ENCODE data around the gene PBX1.
A peak's percentile ranks its signal among the peaks of the same experiment; 100 is the strongest.
"Not testable (repeated sequence)": the region's sequence is repeated elsewhere in the genome, so short reads cannot be mapped to it uniquely, and the experiment has no call there.

PBX1 gene

DNA sequence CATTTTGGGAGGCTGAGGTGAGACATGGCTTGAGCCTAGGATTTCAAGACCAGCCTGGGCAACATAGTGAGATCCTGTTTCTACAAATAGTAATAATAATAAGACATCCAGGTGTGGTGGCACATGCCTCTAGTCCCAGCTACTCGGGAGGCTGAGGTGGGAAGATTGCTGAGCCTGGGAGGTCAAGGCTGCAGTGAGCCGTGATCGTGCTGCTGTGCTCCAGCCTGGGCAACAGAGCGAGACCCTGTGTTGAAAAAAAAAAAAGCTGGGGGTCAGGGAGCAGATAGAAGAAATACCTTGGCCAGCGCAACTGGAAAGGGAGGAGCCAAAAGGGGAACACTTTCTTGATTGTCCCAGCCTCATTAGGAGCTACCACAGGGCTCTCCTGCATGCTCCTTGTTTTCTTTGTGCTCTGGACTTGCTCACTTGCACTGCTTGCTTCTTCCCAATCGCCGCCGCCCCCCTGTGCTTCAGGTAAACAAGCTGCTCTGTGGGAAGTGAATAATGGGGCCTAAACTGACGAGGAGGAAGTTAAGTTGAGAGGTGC is 31.1 kb downstream of the PBX1 start:
- DNase-seq (ENCODE audit: low spot score) = no peak

DNA sequence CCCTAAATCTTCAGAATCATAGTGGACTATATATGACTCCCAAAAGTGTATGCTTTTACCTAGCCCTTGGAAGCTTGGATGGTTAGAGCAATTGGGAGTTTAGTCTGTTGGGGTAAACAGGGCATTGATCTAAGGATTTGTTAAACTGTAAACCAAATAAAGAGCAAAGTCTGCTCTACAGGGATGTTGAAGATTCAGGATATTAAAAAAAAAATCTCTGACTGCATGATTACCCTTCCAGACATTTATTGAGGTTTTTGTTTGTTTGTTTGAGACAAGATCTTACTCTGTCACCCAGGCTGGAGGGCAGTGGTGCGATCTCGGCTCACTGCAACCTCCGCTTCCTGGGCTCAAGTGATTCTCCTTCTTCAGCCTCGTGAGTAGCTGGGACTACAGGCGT is 31.6 kb downstream of the PBX1 start:
- DNase-seq (ENCODE audit: low spot score) = no peak

DNA sequence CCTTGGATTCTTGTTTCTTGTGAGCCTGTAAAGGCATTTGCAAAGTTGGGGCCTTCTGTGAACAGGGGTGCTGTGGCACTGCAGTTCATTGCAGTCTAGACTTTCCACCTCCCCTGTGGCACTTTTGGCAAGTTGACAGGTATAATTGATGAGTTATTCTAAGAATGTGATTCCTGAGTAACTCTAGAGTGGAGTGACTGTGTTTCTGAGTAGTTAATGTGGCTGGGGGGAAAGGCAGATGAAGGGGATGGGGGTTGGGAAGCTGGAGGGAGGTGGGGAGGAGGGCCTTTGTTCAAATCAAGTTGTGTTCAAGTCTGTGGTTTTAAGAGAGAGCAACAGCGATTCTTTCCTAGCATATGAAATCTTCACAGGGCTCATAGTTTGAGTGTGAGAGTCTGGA is 32.9 kb downstream of the PBX1 start:
- DNase-seq (ENCODE audit: low spot score) = peak; percentile 20

DNA sequence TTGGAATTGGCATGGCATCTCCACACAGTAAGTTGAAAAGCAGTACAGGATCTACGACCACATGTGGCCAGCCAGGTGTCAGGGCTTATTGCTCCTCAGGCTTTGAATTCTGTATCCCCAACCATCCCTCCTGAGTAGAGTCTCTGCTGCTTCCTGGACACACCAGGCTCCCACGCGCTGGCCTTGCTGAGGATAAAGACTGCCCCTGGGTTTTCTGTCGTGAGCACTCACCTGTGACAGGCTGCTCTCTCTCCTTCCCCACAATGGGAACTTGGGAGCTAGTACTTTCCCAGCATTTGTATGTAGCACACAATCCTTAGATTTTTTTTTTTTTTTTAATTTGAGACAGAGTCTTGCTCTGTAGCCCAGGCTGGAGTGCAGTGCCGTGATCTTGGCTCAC is 33.6 kb downstream of the PBX1 start:
- DNase-seq (ENCODE audit: low spot score) = no peak

GRCh38 chr1:164595212-164595611 is 36.2 kb downstream of the PBX1 start:
- no peak for DNase-seq (ENCODE audit: low spot score)

- DNase-seq (ENCODE audit: low spot score) = no peak
Observed at GRCh38 chr1:164596172-164596571, 37.2 kb downstream of the PBX1 start.

DNA sequence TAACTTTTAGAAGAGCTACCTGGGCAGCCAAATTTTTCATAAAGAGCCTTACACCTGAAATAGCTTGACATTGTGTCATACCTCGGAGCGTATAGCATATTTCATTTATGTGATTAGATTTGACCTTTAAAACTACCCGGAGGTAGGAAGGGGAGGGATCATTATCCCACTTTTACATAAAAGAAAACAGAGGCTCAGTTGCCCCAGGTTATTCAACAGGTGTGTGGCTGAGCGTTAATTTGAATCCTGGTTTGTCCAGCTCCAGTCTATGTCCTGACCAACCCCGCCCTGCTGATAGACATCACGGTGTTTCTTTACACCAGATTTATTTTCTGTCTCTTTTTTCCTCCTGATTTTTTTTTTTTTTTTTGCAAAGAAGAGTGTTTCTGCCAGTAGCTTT is 39.7 kb downstream of the PBX1 start:
- no peak for DNase-seq (ENCODE audit: low spot score)

- no peak for DNase-seq (ENCODE audit: low spot score)
Observed at GRCh38 chr1:164599272-164599671, 40.3 kb downstream of the PBX1 start.

DNA sequence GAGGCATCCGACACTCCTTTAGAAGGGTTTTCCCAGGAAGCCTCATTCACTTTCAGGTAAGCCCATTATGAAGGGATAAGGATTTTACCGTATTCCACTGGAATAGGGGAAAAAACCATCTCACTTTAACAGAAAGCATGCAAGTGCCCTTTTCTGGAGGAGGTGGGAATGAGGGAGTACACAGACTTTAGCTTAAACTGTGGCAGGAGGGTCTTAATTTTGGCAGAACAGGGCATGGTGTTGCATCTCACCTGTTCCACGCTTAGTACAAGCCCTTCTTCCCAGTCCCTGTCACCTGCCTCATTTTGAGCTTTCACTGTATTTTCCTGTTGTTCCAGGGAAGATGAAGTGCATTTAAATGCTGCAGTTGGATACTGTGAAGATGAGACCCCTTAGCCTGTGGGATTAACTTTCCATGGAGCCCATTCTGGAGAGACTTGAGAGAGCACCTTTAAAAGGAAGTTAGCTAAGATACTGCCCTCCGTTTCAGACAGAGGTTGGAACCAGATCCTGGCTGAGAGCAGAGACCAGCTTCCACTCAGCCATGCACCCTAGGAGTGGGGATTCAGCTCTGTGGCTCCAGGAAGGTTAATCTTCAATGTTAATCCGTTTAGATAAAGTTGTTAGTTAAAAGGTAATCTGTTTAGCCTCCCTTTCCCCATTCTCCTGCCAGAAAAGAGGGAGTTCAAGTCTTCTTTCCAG is 42.6 kb downstream of the PBX1 start:
- no peak for DNase-seq (ENCODE audit: low spot score)

DNA sequence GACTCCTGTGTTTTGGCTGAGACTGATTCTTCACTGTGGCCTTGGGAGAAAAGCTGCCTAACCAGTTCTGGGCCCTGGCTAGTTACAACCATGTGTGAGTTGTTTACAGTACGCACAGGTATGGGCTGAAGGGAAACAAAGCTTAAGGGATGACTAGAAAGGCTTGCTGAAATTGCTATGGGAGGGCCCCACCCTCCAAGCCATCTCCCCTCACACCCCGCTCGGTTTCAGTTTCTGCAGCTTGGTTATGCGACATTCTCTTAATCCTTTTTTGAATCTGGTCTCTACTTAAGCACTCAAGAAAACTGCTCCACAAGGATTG is 43.1 kb downstream of the PBX1 start:
- no peak for DNase-seq (ENCODE audit: low spot score)

GRCh38 chr1:164602480-164603093 is 43.6 kb downstream of the PBX1 start:
- DNase-seq (ENCODE audit: low spot score) = peak; percentile 58

DNA sequence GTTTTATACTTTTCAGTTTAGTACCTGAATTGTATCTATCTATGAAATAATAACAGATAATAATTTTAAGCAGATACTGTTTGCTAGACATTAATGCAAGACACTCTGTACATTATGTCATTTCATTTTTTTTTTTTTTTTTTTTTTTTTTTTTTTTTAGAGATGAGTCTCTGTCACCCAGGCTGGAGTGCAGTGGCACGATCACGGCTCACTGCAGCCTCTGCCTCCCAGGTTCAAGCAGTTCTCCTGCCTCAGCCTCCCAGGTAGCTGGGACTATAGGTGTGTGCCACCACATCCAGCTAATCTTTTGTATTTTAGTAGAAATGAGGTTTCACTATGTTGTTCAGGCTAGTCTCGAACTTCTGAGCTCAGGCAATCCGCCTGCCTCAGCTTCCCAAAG is 44.8 kb downstream of the PBX1 start:
- not testable (repeated sequence) for DNase-seq (ENCODE audit: low spot score)

DNA sequence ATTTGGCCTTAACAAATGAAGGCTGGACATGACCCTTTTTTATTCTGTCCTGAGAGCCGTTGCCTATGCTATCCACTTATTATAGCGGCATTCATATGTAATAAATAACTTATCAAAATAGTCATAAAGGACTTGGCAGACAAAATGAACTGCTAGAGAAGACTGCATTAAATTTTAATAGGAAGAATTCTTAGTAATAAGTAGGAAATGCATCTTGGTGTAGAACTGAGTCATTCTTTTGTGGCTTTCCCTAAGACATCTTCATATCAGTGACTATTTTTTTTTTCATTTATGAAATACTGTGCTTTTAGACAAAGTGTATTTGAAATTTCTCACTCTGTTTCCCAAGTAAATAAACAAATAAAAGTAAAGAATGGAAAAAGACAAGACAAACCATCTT is 45.6 kb downstream of the PBX1 start:
- DNase-seq (ENCODE audit: low spot score) = peak; percentile 23

DNA sequence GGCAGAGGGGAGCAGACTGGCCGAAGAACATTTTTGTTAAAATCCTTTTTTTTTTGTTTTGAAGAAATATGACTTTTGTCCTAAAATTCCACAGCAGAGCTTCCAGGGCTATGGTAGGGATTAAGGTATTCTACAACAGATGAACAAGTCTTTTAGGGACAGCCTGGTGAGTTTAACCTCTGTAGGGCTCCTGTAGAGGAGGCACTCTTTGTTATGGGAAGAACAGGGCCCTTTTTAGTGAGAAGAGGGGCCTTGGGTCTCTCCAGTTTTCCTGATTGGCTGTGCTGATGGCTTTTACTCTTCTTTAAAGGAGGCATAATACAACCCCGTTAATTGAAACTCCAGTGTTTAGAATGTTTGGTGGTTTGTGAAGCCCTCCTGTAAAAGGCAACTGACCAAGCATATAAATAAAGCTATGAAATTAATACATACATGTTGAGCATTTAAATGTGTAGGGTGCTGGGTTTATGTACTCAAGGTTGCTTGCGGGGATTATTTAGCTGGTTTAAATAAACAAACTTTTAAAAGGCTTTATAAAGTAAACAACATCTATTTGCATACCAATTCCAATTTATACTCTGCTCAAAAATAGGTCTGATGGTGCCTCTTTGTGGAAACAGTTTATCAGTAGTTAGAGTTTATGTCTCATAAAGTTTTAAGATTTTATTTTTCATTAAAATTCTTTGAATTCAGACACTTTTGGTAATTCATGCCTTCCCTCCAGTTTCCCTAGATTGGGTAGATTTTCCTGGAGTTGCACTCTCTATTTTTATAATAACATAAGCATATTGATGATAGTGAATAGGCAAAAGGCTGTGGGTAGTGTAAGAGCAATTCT is 46.5 kb downstream of the PBX1 start:
- DNase-seq (ENCODE audit: low spot score) = no peak

- DNase-seq (ENCODE audit: low spot score) = no peak
Observed at GRCh38 chr1:164607351-164607750, 48.4 kb downstream of the PBX1 start.

GRCh38 chr1:164608651-164609057 is 49.7 kb downstream of the PBX1 start:
- peak; percentile 66 for DNase-seq (ENCODE audit: low spot score)

- no peak for DNase-seq (ENCODE audit: low spot score)
Observed at GRCh38 chr1:164609089-164609488, 50.1 kb downstream of the PBX1 start.

DNA sequence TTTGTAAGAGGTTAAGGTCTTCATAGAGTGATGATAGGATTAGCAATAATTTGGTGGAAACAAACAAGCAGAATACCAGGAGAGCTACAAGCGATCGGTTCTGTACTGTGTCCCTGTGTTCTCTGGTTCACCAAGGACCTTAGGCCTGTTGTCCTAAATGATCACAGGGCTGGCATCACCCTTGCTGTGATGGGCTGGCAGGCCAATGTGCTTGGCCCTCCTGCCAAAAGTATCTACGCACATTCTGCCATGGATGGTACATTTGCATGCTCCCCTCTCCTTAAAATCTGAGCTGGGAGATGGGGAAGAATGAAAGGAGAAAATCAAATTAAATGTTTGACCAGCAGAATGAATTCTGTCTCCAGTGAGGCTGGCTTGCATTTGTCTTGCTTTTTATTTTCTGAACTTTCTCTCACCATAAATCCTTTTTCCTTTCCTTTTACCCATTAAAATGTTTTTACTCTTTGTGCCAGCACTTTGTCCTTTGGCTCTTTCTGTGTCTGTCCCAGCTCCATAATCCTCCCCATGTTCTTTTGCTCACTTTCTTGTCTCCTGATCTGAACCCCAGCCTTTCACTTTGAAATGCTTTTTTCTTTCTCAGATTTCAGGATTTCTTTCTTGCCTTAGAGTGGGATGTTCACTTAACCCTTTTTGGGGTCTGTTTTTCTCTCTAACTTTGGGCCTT is 51.7 kb downstream of the PBX1 start:
- no peak for DNase-seq (ENCODE audit: low spot score)

DNA sequence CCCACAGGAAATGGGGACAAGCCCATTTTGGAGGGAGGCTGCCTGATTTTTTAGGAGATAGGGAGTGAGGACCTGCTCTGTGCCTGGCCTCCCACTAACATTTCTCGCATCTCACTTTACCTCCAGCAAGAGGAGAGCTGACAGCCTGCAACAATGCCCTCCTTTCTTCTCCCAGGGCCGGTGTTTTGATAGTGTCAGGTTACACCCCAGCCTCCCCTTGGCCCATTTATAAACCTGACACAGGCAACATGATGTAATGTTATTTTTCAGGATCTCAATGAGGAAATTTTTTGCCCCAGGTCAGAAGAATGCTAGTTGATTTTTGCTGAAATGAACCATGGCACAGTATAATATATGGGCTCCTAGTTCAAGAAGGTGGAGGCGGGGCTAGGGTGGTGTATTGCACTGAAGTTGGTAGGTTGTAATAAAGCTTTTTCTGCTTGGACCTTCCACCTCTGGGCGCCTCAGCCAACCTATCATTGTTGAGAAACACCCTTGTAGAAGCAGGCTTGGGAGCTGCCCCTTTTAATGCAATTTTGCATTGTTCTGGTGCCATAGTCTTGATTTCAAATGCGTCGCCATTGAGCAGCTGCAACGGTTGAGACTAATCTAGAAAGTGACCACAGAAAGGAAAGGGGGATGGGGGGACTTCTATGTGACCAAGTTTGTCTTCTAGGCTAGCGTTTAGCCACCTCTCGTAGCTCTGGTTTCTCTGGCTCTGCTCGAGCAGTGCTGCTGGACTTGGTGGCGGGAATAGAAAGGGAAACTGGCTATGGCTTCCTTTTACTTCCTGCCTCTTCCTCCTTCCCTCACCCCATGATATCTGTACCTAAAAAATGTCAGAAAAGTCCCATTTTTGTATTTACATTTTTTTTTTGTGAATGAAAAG is 53.0 kb downstream of the PBX1 start:
- peak; percentile 13 for DNase-seq (ENCODE audit: low spot score)

DNA sequence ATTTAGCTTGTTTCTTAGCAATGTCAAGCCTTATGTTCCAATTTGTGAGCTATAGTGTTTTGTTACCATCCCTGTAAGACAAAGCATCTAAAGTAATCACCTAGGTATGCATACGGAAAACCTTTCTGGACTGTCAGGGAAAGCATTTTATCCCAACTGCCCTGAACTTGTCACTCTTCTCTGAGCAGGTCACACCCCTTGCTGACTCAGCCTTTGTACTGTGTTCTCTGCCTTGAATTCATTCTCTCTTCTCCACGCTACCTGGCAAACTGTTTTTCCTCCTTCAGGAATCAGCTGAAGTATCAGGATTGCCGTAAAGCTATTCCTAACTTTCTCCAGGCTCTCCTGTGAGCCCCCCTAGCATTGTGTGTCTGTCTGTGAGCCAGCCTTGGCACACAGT is 54.2 kb downstream of the PBX1 start:
- DNase-seq (ENCODE audit: low spot score) = no peak

DNA sequence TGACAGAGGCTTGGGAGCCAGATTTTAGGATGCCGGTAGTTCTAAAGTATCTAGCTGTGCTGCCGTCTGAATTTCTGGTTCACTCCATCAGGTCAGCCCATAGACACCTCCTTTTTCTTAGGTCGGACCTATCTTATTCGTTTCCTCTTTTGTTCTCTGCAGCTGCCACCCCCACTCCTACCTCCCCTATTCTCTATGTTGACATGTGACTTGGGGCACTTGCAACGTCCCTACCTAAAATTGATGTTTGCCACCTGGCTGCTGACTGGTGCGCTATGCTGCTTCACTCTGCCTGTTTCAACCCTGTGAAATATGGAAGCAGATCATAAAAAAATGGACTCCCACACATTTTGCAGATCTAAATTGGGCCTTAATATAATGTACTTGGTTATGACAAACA is 55.3 kb downstream of the PBX1 start:
- DNase-seq (ENCODE audit: low spot score) = no peak

Data from AG08395 (cell line).